Eye (tissue), 1 donor: ENCODE measurements around the gene BIN1.

Experiments
- DNase-seq: peaks from one replicate; pipeline ENCODE4 v3.0.0-alpha.2; 2015

Gene BIN1

GRCh38 chr2:127055786-127056076 is 51.2 kb downstream of the BIN1 start:
- no peak for DNase-seq

- no peak for DNase-seq
Measured at GRCh38 chr2:127054996-127055785, 51.8 kb downstream of the BIN1 start.

- no peak for DNase-seq
Measured at GRCh38 chr2:127054604-127054930, 52.4 kb downstream of the BIN1 start.

GRCh38 chr2:127053731-127054603 is 53.0 kb downstream of the BIN1 start:
- DNase-seq, result no peak

GRCh38 chr2:127052771-127053691 is 53.9 kb downstream of the BIN1 start:
- no peak for DNase-seq

GRCh38 chr2:127052057-127052770 is 54.7 kb downstream of the BIN1 start:
- no peak for DNase-seq

GRCh38 chr2:127051116-127052056 is 55.6 kb downstream of the BIN1 start:
- DNase-seq, result no peak

GRCh38 chr2:127050803-127051115 is 56.2 kb downstream of the BIN1 start:
- DNase-seq, result no peak

GRCh38 chr2:127049927-127050802 is 56.8 kb downstream of the BIN1 start:
- DNase-seq, result peak; percentile 89

- DNase-seq, result no peak
Measured at GRCh38 chr2:127048969-127049897, 57.7 kb downstream of the BIN1 start.

- no peak for DNase-seq
Measured at GRCh38 chr2:127048618-127048935, 58.4 kb downstream of the BIN1 start.

GRCh38 chr2:127047716-127048617 is 59.0 kb downstream of the BIN1 start:
- DNase-seq, result no peak

GRCh38 chr2:127047054-127047453 is 59.9 kb downstream of the BIN1 start:
- no peak for DNase-seq

- no peak for DNase-seq
Measured at GRCh38 chr2:127046579-127046978, 60.4 kb downstream of the BIN1 start.

GRCh38 chr2:127045792-127046501 is 61.0 kb downstream of the BIN1 start:
- no peak for DNase-seq

- DNase-seq, result no peak
Measured at GRCh38 chr2:127044977-127045661, 61.8 kb downstream of the BIN1 start.

GRCh38 chr2:127044165-127044718 is 62.7 kb downstream of the BIN1 start:
- DNase-seq, result no peak
